ENCODE results near the gene LSP1.

LSP1 gene

GRCh38 chr11:1878137-1879031 is 25.5 kb downstream of the LSP1 start:
- TF ChIP-seq PATZ1 (CRISPR knock-in tag; IDR thresholded peaks at IDR 0.05; ENCODE audit: borderline replicate concordance) = no peak
- TF ChIP-seq GLIS3 (CRISPR knock-in tag; IDR thresholded peaks at IDR 0.05) = no peak
- TF ChIP-seq TOX (CRISPR knock-in tag; IDR thresholded peaks at IDR 0.05; ENCODE audit: borderline replicate concordance) = no peak
- TF ChIP-seq, protein P1, sequence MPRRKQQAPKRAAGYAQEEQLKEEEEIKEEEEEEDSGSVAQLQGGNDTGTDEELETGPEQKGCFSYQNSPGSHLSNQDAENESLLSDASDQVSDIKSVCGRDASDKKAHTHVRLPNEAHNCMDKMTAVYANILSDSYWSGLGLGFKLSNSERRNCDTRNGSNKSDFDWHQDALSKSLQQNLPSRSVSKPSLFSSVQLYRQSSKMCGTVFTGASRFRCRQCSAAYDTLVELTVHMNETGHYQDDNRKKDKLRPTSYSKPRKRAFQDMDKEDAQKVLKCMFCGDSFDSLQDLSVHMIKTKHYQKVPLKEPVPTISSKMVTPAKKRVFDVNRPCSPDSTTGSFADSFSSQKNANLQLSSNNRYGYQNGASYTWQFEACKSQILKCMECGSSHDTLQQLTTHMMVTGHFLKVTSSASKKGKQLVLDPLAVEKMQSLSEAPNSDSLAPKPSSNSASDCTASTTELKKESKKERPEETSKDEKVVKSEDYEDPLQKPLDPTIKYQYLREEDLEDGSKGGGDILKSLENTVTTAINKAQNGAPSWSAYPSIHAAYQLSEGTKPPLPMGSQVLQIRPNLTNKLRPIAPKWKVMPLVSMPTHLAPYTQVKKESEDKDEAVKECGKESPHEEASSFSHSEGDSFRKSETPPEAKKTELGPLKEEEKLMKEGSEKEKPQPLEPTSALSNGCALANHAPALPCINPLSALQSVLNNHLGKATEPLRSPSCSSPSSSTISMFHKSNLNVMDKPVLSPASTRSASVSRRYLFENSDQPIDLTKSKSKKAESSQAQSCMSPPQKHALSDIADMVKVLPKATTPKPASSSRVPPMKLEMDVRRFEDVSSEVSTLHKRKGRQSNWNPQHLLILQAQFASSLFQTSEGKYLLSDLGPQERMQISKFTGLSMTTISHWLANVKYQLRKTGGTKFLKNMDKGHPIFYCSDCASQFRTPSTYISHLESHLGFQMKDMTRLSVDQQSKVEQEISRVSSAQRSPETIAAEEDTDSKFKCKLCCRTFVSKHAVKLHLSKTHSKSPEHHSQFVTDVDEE (CRISPR knock-in tag; IDR thresholded peaks at IDR 0.05) = no peak
- TF ChIP-seq BACH2 (CRISPR knock-in tag; IDR thresholded peaks at IDR 0.05; ENCODE audit: borderline replicate concordance) = no peak
- no peak for TF ChIP-seq TCF4 (CRISPR knock-in tag; IDR thresholded peaks at IDR 0.05; ENCODE audit: borderline replicate concordance)
- TF ChIP-seq ESRRG (CRISPR knock-in tag; IDR thresholded peaks at IDR 0.05) = no peak
- no peak for TF ChIP-seq POU6F1 (CRISPR knock-in tag; IDR thresholded peaks at IDR 0.05; ENCODE audit: borderline replicate concordance, low read depth)
- TF ChIP-seq ZFP3 (CRISPR knock-in tag; IDR thresholded peaks at IDR 0.05) = no peak
- TF ChIP-seq, protein P2, sequence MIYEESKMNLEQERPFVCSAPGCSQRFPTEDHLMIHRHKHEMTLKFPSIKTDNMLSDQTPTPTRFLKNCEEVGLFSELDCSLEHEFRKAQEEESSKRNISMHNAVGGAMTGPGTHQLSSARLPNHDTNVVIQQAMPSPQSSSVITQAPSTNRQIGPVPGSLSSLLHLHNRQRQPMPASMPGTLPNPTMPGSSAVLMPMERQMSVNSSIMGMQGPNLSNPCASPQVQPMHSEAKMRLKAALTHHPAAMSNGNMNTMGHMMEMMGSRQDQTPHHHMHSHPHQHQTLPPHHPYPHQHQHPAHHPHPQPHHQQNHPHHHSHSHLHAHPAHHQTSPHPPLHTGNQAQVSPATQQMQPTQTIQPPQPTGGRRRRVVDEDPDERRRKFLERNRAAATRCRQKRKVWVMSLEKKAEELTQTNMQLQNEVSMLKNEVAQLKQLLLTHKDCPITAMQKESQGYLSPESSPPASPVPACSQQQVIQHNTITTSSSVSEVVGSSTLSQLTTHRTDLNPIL (CRISPR knock-in tag; IDR thresholded peaks at IDR 0.05; ENCODE audit: low read depth) = no peak
- TF ChIP-seq ZFP30 (CRISPR knock-in tag; IDR thresholded peaks at IDR 0.05) = no peak
- no peak for TF ChIP-seq CSRNP3 (CRISPR knock-in tag; IDR thresholded peaks at IDR 0.05)
- TF ChIP-seq ARNTL (CRISPR knock-in tag; IDR thresholded peaks at IDR 0.05; ENCODE audit: borderline replicate concordance, low read depth) = no peak
- no peak for TF ChIP-seq ZC3H10 (CRISPR knock-in tag; IDR thresholded peaks at IDR 0.05)
- TF ChIP-seq SNAI2 (CRISPR knock-in tag; IDR thresholded peaks at IDR 0.05) = no peak
- TF ChIP-seq ZNF565 (CRISPR knock-in tag; conservative IDR thresholded peaks at IDR 0.05; ENCODE audit: low read depth) = no peak
- no peak for TF ChIP-seq ZNF70 (CRISPR knock-in tag; IDR thresholded peaks at IDR 0.05)
- no peak for TF ChIP-seq RARB (CRISPR knock-in tag; IDR thresholded peaks at IDR 0.05)
- TF ChIP-seq CSDC2 (CRISPR knock-in tag; IDR thresholded peaks at IDR 0.05) = no peak
- no peak for TF ChIP-seq ZNF8 (CRISPR knock-in tag; IDR thresholded peaks at IDR 0.05)
- ATAC-seq = no peak

DNA sequence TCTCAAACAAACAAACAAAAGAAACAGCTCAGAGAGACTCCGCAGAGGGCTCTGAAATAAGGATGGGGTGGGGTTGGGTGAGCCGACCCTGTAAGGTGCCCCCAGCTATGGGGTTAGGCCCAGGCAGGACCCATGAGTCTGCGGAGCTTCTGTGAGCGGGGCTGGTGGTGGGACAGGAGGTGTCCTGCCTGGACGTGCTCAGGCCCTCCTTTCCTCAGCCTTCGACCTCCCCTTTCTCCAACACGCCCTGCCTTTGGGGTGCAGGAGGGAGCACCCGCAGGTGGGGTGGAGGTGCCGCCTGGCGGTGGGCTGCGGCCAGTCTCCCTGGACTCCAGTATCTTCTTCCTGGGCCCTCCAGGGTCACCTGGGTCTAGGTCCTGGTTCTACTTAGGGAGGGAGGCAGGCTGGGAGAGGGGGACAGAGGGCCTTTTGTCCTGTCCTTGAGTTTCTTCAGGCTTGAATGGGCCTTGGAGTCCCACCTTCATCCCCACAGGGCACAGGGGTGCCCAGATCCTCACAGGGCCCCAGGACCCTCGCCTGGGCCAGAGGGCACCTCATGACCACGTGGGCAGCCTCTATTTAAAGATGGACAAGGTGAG is 26.6 kb downstream of the LSP1 start:
- ATAC-seq = no peak
- TF ChIP-seq CSRNP3 (CRISPR knock-in tag; IDR thresholded peaks at IDR 0.05) (no peak), RARB (CRISPR knock-in tag; IDR thresholded peaks at IDR 0.05) (no peak), GLIS3 (CRISPR knock-in tag; IDR thresholded peaks at IDR 0.05) (no peak), TOX (CRISPR knock-in tag; IDR thresholded peaks at IDR 0.05; ENCODE audit: borderline replicate concordance) (no peak), BACH2 (CRISPR knock-in tag; IDR thresholded peaks at IDR 0.05; ENCODE audit: borderline replicate concordance) (no peak), ZNF70 (CRISPR knock-in tag; IDR thresholded peaks at IDR 0.05) (no peak), ZNF8 (CRISPR knock-in tag; IDR thresholded peaks at IDR 0.05) (no peak), ZNF565 (CRISPR knock-in tag; conservative IDR thresholded peaks at IDR 0.05; ENCODE audit: low read depth) (no peak)
- TF ChIP-seq, protein P2 (CRISPR knock-in tag; IDR thresholded peaks at IDR 0.05; ENCODE audit: low read depth) = no peak

All from SK-N-SH treated with all-trans-retinoic acid at 6 μM for 48 hours (cell line).